Esophagus muscularis mucosa (tissue), 3 donors: ENCODE results near the gene ENDOD1.

Source experiments
- EP300 ChIP-seq: sonication (generic); formaldehyde crosslinking; IDR thresholded peaks from one replicate; pipeline ENCODE4 v1.6.1; 2017; ENCODE audit warnings: antibody characterized with exemption
- TF ChIP-seq, protein P1 (sequence below), 3 experiments: fragments of 200-600 bp in 2 of 3; fragments of 450-650 bp in 1 of 3; sonication (generic) in 2 of 3; IDR thresholded peaks; one replicate each; pipeline ENCODE4 v1.5.1; 2017 to 2019; ENCODE audit warnings: antibody characterized with exemption in 3 of 3, mild to moderate bottlenecking in 2 of 3, moderate library complexity in 1 of 3

DNA sequence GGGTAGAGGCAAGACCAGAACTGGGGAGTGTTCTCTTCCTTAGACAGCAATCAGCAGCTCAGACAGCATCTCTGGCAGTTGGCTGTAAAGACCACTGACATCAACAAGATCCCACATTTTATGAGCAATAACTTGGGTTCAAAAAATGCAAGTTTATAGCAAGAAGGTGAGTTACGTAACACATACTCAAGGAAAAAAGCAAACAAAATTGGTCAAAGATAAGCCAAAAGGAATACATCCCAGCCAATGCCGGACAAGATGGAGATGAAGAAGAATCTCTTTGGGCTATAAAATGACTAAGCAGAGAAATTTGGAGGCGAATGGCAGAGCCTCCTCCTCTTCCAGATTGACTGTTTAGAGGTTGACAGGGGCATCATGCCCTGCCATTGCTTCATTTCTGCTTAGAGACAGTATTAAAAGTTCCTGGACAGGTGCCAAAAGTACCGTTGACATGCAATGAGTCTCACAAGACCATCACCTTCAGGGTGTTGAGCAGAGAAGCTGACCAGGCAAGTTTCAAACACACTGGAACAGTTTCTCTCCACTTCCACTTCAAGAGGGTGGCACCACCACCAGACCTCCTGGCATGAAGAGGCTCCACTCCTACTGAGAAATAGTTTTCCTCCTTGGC is 55.9 kb downstream of the ENDOD1 start:
- TF ChIP-seq, protein P1, sequence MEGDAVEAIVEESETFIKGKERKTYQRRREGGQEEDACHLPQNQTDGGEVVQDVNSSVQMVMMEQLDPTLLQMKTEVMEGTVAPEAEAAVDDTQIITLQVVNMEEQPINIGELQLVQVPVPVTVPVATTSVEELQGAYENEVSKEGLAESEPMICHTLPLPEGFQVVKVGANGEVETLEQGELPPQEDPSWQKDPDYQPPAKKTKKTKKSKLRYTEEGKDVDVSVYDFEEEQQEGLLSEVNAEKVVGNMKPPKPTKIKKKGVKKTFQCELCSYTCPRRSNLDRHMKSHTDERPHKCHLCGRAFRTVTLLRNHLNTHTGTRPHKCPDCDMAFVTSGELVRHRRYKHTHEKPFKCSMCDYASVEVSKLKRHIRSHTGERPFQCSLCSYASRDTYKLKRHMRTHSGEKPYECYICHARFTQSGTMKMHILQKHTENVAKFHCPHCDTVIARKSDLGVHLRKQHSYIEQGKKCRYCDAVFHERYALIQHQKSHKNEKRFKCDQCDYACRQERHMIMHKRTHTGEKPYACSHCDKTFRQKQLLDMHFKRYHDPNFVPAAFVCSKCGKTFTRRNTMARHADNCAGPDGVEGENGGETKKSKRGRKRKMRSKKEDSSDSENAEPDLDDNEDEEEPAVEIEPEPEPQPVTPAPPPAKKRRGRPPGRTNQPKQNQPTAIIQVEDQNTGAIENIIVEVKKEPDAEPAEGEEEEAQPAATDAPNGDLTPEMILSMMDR (IDR thresholded peaks at IDR 0.05), result no peak
- TF ChIP-seq EP300, result no peak
